Skin of body (tissue), 2 donors: ENCODE data around the gene DLK1. TPM values are rescaled to one million over a fixed set of nuclear protein-coding genes. Genes with fewer than 3 reads are reported as not detected.

ENCODE experiments used
- DNase-seq: peaks from one replicate; lab custom pipeline; 2025; lab: John Stamatoyannopoulos, UW
- total RNA-seq: library from RNA; depleted of rRNA; stranded (reverse); fragments of >200 nt; gene quantifications from one replicate; pipeline ENCODE4 v1.2.3, GENCODE V29; 2014

The DLK1 gene
- total RNA-seq, 1 donor from 2014 or later, result 114 TPM

DNA sequence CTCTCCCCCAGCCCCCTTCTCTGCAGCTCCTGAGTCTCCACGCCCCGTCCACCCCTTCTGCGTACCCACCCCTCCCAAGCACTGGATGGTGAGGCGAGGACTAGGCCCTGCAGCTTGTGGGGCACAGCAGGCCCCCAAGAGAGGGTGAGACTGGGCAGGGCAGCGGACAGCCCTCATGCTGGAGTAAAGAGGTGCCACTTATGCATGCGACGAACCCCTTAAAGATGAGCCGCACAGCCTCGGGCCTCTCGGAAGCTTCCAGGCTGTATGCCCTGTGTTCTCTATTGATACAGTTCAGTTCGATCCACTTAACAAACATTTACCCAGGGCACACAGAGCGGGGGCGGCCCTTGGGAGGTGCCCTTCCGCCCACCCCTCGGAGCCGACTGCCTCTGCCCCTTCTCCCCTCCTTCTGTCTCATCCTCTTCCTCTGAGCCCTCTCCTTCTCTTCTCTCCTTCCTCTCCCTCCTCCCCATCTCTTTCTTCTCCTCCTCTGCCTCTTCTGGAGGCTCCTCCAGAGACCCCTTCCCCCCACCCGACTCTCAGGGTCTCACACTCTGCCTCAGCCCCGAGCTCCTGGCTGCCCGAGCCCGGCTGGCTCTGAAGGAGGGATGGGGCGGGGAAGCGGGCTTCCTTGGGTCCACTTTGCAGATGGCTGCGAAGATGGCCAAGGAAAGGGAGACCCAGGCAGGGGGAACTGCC is 32.7 kb upstream of the DLK1 start:
- DNase-seq, result no peak

DNA sequence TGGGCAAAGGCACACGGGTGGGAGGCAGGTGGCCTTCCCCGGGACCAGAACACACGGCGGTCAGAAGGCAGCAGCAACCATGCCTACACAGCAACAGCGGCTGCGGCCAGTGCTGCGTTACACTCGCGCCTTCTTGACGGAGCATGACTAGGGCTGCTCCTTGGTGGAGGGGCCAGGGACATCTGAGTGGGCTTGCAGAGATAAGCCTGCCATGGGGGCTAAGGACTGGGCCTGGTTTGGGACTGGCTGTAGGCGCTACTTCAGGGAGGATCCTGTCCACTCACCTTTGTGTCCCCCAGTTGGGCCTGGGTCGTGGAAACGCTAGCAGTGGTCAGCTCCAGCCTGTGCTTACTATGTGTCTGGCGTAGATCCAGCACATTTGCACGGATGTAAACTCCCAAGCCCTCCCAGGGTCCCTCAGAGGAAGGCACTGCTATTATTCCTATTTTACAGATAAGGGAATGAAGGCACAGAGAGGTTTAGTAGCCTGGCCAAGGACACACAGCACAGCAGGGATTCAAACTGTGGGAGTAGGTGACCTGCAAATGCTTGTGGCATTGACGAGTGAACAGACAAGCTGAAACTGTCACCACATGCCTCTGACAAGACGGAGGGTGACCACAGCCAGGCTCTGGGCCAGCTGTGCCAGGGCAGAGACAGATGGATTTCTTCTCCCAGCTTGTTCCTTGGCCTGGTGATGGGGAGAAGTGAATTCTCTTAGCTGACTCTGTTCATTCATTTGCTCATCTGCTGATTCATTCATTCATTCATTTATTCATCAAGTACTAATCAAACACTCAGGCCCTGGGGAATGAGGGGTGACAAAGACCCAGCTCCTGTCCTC is 31.9 kb upstream of the DLK1 start:
- no peak for DNase-seq

DNA sequence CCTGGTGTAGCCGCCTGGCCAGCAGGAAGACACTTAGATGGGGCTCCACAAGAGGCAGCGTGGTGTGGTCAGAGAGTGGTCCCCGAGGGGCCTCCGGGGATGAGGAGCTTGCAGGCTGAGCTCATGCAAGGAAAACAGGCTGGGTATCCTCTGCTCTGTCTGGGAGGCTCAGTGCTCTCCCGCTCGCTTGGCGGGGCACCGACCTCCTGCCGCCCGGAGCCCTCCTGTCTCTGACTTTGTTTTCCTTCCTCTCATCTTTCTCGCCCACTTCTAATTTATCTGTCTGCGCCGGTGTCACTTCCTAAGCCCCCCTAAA is 31.3 kb upstream of the DLK1 start:
- DNase-seq, result no peak

DNA sequence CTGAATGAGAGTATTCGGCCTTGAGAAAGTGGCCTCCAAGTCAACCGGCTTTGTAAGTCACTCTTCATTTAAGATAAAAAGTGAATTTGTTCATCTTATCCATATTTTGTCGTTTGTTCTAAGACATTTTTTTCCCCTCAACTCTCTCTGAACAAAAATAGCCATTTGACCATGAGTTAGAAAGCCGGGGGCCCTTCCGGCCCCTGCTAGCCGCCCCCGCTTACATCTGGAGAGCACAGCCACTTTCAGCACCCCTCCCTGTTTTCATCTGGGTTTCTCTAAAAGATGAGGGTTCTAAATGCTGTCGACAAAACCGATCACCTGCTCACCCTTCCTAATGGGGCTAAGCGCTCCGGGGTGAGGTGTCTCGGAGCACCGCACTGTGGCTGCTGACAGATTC is 30.7 kb upstream of the DLK1 start:
- DNase-seq, result no peak

DNA sequence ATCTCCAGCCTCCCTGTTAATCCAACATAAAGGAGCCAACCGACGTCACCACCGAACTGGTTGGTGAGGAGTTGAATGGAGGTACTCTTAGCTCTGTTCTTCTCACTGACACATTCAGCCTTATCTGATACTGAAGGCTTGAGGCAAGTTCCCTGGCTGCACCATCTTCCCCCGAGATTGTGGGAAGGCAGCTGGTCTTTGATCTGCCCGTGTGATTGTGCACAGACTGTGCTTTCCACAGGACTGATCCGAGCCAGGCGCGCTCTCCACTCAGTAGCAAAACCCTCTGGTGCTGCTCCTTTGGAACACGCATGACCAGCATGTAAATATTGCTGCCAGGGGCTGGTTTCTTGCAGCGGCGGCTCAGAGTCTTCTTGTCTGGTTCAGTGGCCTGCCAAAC is 30.1 kb upstream of the DLK1 start:
- no peak for DNase-seq

DNA sequence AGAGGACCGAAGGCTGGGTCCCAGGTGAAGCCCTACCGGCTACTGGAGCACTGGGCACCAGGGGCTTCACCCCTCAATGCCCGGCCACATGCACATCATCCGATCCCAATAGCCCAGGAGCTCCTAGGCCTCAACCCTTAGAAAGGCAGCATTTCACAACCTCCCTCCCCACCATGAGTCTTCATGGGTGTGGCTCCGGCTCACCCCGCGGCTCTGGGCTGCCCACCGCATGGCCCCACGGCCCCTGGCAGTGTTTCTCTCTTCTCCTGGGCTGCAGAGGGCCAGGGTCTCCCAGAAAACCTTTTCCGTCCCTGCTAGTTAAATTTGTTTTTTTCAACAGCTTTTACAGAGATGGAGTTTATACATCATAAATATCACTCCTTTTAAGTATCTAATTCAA is 28.6 kb upstream of the DLK1 start:
- DNase-seq, result no peak

DNA sequence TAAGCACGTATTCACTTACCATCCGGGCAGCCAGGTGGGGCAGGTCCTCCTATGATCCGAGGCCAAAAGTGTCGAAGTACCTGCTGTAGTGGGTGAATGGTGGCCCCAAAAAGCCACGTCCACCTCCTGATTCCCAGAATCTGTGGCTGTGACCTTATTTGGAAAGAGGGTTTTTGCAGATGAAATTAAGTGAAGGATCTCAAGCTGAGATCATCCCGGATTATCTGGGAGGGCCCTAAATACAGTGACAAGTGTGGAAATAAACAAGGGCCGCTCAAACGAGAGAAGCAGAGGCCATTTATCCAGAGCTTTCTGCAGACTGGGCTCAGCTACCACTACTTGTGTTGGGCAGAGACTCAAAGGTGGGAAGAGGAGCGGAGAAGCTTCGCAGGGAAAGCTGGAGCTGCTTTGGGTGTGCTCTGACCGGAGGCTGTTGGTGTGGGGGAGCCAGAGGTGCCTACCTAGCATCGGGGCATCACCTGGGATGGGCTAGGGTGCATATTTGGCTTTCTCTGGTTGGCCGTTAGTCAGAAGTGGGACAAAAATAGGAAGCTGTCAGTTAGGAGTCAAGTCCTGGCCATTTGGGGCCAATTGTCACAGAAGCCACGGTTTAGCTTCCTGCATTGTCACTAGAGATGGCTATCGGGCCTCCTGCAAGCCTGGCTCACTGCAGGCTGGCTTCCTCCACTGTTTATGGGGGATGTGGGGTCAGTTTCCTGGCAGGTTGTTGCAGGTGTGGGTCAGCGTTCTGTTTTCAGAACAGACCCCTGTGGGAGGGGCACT is 27.8 kb upstream of the DLK1 start:
- no peak for DNase-seq

DNA sequence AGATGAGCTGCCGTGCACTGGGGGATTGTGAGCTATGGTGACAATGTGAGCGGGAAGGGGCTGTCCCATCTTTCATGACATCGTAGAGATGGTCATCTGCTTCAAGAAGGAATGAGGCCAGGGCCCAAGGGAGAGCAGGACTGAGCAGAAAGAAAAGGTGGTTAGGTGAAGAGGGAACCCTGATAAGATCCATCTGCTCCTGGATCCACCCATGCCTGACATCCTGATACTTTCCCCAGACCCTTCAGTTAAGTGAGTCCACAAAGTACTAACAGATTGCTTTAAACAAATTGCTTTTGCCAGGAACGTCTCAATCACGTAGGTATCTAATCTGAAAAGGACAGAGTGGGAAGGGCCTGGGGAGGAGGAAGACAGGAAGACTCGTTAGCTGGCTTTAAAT is 25.4 kb upstream of the DLK1 start:
- no peak for DNase-seq

DNA sequence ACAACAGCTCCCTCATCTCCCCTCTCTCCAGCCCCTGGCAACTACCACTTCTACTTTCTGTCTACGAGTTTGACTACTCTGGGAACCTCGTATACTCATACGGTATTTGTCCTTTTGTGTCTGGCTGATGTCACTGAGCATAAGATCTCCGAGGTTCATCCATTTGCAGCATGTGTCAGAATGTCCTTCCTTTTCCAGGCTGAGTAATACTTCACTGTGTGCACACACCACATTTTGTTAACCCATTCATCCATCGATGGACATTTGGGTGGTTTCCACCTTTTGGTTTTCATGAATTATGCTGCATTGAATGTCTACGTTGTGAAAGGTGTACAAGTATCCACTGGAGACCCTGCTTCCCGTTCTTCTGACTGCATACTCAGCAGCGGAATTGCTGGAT is 24.1 kb upstream of the DLK1 start:
- DNase-seq, result no peak

DNA sequence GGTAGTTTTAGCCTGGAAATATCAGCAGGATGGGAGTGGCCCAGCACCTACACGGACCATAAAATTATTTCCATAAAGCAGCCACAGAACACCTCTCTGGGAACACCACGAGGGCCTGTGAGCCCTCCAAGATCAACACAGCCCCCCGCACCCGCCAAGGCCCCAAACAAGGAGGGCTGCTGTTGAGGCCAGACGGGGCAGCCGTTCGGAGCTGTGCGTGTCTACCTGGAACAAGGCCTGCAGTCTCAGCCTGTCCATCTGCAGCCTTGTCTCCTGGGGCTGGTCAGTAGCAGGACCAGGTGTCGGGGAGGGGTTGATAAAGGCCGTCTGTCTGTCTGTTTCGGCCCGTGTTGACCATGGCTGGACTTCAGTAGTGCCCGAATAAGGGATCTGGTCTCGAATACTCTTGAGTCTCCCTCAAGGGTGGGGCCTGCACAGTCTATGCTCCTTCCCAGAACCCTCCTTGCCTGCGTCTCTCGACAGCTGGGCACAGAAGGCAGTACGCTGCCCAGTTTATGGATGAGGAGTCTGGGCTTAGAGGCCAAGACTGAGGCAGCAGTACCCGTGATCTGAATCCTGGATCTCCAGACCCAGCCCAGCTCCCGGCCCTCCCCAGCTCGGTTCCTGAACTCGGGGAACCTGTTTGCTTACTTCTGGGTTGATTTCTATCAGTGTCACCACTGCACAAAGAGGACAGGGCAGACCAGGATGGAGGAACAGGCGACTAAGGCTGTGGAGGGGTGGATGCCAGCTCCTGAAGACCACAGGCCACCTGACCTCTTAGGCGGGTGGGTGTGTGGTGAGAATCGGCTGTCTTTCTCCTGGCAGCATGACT is 23.1 kb upstream of the DLK1 start:
- DNase-seq, result no peak

DNA sequence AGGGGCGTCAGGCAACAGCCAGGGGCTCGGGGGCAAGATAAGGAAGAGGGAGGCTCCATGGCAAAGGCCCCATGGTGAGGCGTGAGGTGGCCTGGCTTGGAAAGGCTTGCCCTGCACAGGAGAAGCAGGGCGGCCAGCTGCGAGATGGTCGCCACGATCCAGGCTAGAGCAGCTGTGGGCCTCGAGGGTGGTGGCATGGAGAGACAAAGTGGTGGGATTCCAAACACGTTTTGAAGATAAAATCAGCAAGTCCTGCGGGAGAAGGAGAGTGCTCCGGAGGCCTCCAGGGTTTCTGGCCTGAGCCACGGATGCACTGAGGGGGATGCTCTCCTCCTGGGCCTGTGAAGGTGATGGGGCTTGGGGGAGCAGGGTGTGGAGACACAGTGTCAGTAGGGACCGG is 20.5 kb upstream of the DLK1 start:
- no peak for DNase-seq

DNA sequence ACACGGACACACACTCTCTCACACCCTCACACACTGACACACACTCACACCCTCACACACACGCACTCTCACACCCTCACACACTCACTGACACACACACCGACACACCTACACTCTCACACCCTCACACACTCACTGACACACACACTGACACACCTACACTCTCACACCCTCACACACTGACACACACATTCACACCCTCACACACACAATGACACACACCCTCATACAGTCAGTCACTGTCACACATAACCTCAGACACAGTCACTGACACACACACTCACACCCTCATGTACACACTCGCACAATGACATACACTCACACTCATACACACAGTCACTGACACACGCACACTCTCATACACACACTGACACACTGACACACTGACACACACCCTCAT is 19.8 kb upstream of the DLK1 start:
- DNase-seq, result no peak

DNA sequence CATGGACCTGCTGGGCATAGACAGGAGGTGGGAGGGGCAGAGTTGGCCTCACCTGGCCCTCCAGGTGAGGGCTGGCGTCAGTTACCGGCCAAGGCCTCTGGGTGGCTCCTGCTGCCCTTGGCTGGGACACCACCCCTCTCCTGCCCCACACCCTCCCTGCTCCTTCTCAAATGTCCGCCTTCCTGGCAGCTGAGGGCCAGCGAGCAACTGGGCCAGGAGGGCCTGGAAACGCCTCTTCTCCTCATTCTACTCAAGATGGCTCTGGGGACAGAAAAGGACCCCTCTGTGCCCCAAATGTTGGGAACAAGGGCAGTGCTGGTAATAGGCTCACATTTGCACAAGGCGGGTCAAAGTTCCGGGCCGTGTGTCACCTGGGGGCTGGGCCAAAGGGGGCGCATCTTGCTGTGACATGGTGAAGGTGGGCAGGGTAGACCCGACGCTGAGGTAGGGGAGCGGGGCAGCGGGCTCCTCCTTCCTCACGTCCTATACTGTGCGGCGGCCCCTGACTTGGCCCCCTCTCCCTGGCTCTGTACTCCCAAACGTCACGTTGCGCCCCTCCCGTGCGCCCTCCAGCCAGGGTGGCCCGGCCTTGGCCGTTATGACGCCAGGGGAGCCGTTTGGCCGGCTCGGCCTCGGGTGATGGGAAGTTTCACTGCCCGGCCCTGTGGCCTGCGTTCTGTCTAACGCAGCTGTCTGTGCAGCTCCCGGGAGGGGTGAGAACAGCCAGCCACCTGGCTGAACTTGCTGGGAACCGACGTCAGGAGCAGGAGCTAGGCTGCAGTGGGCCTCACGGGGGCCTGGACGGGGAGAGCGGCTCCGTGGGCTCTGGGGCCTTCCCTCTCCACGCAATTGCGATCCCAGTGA is 18.0 kb upstream of the DLK1 start:
- peak; percentile 71 for DNase-seq

DNA sequence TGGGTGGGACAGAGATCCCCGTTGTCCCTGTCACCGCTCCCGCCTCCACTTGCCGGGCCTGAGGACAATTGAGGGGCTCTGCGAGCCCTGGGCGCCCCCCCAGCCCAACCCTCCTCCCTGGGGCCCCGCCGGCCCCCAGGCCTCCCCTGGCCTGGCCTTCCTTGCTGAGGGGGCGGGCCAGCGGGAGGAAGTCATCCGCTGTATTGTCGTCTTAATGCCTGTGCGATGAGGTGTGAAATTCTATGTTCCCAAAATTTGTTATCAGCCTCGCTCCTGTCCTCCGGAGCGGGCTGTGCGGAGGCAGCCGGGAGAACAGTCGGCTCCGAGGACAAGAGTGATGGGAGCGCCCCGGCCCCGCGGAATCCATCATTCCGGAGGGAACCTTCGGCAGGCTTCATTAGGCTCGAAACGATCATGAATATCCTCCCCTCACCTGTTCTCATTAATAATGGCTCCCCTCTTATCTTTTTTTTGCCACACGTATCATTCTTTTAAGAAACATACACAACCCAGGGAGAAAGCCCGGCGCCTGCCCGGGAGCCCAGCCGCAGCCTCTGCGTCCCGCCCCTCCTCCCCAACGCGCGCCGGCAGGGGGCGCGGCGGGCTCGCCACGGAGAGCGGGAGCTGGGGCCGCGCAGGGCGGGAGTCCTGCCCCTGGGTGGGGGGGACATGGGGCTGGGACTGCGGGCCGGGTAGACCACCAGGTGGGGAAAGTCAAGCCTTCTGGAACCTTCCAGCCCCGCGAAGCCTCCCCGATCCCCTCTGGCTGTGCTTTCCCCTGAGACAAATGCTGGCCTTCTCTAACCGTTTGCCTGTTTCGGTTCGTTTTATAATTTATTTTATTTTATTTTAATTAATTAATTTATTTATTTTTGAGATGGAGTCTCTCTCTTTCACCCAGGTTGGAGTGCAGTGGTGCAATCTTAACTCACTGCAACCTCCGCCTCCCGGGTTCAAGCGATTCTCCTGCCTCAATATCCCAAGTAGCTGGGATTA is 17.1 kb upstream of the DLK1 start:
- peak; percentile 34 for DNase-seq

DNA sequence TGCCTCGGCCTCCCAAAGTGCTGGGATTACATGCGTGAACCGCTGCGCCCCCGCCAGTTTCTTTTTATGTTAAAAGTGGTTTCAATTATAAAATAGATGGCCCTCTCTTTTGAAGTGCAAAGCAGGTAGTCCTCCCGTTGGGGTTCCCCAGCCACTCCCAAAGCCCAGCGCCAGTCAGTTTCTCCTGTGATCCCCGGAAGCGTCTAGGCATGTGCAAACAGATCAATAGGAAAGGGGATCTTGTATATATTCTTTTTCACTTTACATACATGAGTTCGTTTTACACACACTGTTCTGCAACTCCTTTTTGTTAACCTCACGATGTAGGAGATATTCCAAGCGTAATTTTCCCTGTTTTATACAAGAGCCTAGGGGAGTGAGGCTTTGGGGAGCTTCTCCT is 16.3 kb upstream of the DLK1 start:
- no peak for DNase-seq

DNA sequence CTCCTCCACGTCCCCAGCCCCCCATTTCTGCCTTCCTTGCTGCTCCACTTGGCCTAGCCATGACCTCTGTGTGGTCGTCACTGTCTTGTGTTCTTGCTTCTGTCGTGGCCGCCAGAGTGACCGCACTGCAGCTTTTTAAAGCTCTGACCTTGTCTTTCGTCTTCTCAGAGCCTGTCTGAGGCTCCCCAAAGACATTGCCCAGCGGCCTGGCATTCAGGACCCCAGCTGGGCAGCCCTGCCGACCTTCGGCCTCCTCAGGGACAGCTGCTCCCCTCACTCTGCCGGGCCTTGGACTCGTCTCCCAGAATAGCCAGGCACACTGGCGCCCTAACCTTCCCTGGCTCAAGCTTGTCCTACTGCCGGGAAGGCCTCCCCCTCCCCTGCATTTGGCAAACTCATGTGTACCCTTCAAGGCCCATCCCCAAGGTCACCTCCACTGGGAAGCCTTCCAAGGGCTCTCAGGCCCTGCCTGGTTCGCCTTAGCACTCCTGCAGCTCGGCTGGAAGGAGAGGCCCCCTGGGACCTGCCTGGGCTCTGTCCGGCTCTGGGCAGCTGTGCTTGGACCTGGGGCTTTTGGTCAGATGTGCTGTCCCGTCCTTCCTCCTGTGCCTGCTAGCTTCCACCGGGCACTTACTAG is 15.7 kb upstream of the DLK1 start:
- no peak for DNase-seq

DNA sequence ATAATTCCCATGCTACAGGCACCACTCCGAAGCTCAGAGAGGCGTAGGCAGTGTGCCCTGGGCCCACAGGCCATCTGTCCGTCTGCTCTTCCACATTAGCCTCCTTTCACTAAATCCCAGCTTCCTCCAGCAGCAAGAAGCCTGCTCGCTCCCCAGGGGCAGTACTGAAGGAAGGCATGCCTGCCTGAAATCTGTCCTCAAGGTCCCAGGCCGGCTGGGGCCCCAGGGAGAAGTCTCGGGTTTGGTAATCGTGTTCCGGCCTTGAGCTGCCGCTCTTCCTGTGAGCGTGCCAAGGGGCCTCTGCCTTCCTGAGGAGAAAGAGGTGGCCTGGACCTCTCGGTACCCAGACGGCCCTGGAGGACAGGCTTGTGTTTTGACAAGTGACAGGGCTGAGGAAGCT is 15.2 kb upstream of the DLK1 start:
- DNase-seq, result no peak

DNA sequence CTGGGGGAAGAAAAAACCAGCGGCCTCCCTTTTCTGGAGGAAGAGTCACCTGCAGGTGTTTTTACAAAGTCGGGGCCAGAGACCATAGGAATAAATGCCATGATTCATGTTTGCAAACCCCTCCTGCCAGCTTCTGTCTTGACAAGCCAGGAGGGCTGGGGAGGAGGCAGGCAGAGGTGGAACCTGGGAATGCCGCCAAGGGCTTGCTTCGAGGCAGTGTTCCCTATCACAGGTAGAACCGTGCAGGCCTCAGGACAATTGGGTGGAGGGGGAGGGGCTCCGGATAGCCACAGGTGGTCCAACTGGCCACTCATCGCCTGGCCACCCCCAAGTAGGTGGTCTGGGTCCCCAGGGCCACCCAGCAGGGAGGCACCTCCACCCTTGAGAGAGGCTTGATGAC is 14.2 kb upstream of the DLK1 start:
- DNase-seq, result no peak

DNA sequence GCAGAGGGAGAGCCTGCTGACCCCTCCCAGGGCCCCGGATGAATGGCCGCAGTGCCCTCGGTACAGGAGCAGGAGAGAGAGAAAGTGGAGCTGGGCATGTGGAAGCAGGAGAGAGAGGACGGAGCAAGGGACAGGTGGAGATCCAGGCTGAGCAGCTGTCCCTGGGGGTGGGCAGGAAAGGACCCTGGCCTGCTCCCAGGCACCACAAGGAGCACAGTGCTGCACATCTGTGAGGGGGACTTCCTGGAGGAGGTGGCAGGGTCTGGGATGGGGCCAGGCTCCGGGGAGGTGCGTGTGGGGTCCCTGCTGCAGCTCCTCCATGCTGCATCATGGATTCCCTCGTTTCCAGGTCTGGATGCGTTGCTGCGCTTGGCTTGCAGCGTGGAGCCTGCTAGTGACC is 13.0 kb upstream of the DLK1 start:
- no peak for DNase-seq
